Keratinocyte (primary cell): ENCODE data around the gene LRRC4C. TPM values are rescaled to one million over a fixed set of nuclear protein-coding genes. Genes with fewer than 3 reads are reported as not detected.
A peak's percentile ranks its signal among the peaks of the same experiment; 100 is the strongest.

Experiments
- DNase-seq: peaks from one replicate; pipeline ENCODE4 v3.0.0-alpha.2; 2011; ENCODE audit warnings: low read depth, missing footprints, low spot score
- FAIRE-seq: peaks from 2 replicates; lab custom pipeline; 2011; peaks lifted over from hg19 to GRCh38; lab: Jason Lieb, UNC
- H2AFZ ChIP-seq: 2 replicates; pipeline ENCODE4 v1.6.0; 2012; ENCODE audit warnings: low read length, control low read depth, inconsistent platforms; ENCODE audit not compliant: control insufficient read depth
- H3K27ac ChIP-seq: 2 replicates; pipeline ENCODE4 v1.5.1; 2011; ENCODE audit warnings: low read length; ENCODE audit not compliant: control insufficient read depth, insufficient read depth
- H3K27me3 ChIP-seq: 3 replicates; pipeline ENCODE4 v1.6.0; 2011; ENCODE audit warnings: low read length; ENCODE audit not compliant: control insufficient read depth, insufficient read depth; ENCODE audit errors: extremely low read depth
- H3K36me3 ChIP-seq, 2 experiments: 2 replicates in 1 of 2; 3 replicates in 1 of 2; pipeline ENCODE4 v1.5.1; 2011; ENCODE audit warnings: low read length in 2 of 2, mild to moderate bottlenecking in 1 of 2; ENCODE audit not compliant: control insufficient read depth in 2 of 2, insufficient read depth in 2 of 2; ENCODE audit errors: extremely low read depth in 1 of 2
- H3K4me1 ChIP-seq: 3 replicates; pipeline ENCODE4 v1.5.1; 2011; ENCODE audit warnings: low read length; ENCODE audit not compliant: control insufficient read depth, insufficient read depth; ENCODE audit errors: extremely low read depth
- H3K4me2 ChIP-seq: 3 replicates; pipeline ENCODE4 v1.6.0; 2011; ENCODE audit warnings: low read depth, low read length; ENCODE audit not compliant: control insufficient read depth, insufficient read depth; ENCODE audit errors: extremely low read depth
- H3K4me3 ChIP-seq, 3 experiments: fragments of 200-600 bp in 1 of 3; sonication (generic) in 1 of 3; 2 replicates in 2 of 3; 3 replicates in 1 of 3; pipeline ENCODE4 v1.5.1; 2011 to 2016; ENCODE audit warnings: low read length in 3 of 3, mild to moderate bottlenecking in 3 of 3, control low read depth in 2 of 3, inconsistent platforms in 1 of 3, low read depth in 1 of 3, mixed read lengths in 1 of 3, mixed run types in 1 of 3, moderate library complexity in 1 of 3; ENCODE audit not compliant: control insufficient read depth in 2 of 3, insufficient read depth in 2 of 3; ENCODE audit errors: extremely low read depth in 1 of 3
- H3K79me2 ChIP-seq: 2 replicates; pipeline ENCODE4 v1.6.0; 2012; ENCODE audit warnings: low read length; ENCODE audit not compliant: control insufficient read depth, insufficient read depth
- H3K9ac ChIP-seq: 3 replicates; pipeline ENCODE4 v1.6.0; 2011; ENCODE audit warnings: low read length; ENCODE audit not compliant: control insufficient read depth, insufficient read depth; ENCODE audit errors: extremely low read depth
- H3K9me1 ChIP-seq: 3 replicates; pipeline ENCODE4 v1.6.0; 2011; ENCODE audit warnings: low read length; ENCODE audit not compliant: control insufficient read depth, insufficient read depth; ENCODE audit errors: extremely low read depth
- H3K9me3 ChIP-seq: 2 replicates; pipeline ENCODE4 v1.5.1; 2012; ENCODE audit warnings: low read depth, low read length; ENCODE audit not compliant: control insufficient read depth
- H4K20me1 ChIP-seq: 3 replicates; pipeline ENCODE4 v1.6.0; 2011; ENCODE audit warnings: low read length; ENCODE audit not compliant: control insufficient read depth, insufficient read depth; ENCODE audit errors: extremely low read depth
- EZH2 ChIP-seq: IDR thresholded peaks from one replicate; pipeline ENCODE4 v1.6.1; 2012; ENCODE audit warnings: inconsistent platforms, mild to moderate bottlenecking, low read length, moderate library complexity
- dilution Hi-C: fragments of 300-500 bp; cut with MboI; formaldehyde crosslinking; loops from one replicate; pipeline ENCODE4 v1.7.0; 2020; ENCODE audit warnings: low sequenced_read_pairs; ENCODE audit not compliant: extremely low pct_ligation_motif_present
- polyA plus RNA-seq, 5 experiments: library from polyadenylated mRNA; depleted of rRNA in 3 of 5; stranded (reverse) in 3 of 5; stranded (forward) in 1 of 5; unstranded in 1 of 5; fragments of >200 nt; gene quantifications; 1 replicate in 1 of 5; 2 replicates in 3 of 5; 3 replicates in 1 of 5; pipeline versions ENCODE4 v1.2.1 to v1.2.3, GENCODE V29; 2011 to 2012; ENCODE audit warnings: missing spikeins in 2 of 5, low read depth in 1 of 5, low replicate concordance in 1 of 5
- TF ChIP-seq, protein P1 (sequence below), 3 experiments: IDR thresholded peaks in 1 of 3; conservative IDR thresholded peaks in 1 of 3; optimal IDR thresholded peaks in 1 of 3; 2 replicates in 2 of 3; 3 replicates in 1 of 3; pipeline versions ENCODE3 to v1.5.1; 2011; ENCODE audit warnings: low read length in 3 of 3, mild to moderate bottlenecking in 3 of 3, moderate library complexity in 2 of 3, control low read depth in 1 of 3, inconsistent platforms in 1 of 3; ENCODE audit not compliant: insufficient read depth in 2 of 3; ENCODE audit errors: extremely low read depth in 1 of 3

LRRC4C gene
- polyA plus RNA-seq, 1 donor (not counting 4 experiments of a cell fraction or from before 2014, with no cell fraction given): not detected

DNA sequence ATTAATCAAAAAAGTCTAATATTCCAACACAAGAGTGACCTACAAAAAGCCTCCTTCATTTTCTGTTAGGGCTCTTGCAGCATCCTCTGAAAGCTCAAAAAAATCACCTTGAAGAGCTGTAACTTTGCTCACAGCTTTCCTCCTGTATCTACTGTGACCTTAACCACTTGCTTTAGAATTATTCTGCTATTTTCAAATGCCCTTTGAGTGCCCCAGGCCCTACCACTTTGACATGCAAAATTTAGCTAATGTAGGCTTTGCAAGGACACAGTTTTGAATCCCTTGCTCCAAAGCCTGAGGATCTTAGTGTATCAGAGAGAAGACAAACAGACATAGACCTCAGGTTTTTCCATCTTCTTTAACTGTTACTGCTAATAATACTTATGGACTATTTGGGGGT lies 253.1 kb downstream of the LRRC4C start:
- TF ChIP-seq, protein P1, sequence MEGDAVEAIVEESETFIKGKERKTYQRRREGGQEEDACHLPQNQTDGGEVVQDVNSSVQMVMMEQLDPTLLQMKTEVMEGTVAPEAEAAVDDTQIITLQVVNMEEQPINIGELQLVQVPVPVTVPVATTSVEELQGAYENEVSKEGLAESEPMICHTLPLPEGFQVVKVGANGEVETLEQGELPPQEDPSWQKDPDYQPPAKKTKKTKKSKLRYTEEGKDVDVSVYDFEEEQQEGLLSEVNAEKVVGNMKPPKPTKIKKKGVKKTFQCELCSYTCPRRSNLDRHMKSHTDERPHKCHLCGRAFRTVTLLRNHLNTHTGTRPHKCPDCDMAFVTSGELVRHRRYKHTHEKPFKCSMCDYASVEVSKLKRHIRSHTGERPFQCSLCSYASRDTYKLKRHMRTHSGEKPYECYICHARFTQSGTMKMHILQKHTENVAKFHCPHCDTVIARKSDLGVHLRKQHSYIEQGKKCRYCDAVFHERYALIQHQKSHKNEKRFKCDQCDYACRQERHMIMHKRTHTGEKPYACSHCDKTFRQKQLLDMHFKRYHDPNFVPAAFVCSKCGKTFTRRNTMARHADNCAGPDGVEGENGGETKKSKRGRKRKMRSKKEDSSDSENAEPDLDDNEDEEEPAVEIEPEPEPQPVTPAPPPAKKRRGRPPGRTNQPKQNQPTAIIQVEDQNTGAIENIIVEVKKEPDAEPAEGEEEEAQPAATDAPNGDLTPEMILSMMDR (optimal IDR thresholded peaks at IDR 0.05 in 1 of 3, IDR thresholded peaks at IDR 0.05 in 1 of 3, conservative IDR thresholded peaks at IDR 0.05 in 1 of 3; ENCODE audit: extremely low read depth in 1 of 3, insufficient read depth in 2 of 3, low read length in 3 of 3): no peak
- TF ChIP-seq EZH2: no peak
- Histone ChIP-seq H3K4me3 (no peak overlapping the region), H3K36me3 (no peaks in the 10 kb centered on the region), H2AFZ (no peak overlapping the region), H3K9ac (no peak overlapping the region), H3K27me3 (no peaks in the 10 kb centered on the region), H3K9me1 (no peaks in the 10 kb centered on the region), H3K79me2 (no peaks in the 10 kb centered on the region), H3K27ac (no peak overlapping the region), H3K4me2 (no peak overlapping the region), H3K4me1 (no peaks in the 10 kb centered on the region), H3K9me3 (no peaks in the 10 kb centered on the region), H4K20me1 (no peaks in the 10 kb centered on the region)
- DNase-seq: no peak
- dilution Hi-C loops: no loop called here
- no peak for FAIRE-seq

DNA sequence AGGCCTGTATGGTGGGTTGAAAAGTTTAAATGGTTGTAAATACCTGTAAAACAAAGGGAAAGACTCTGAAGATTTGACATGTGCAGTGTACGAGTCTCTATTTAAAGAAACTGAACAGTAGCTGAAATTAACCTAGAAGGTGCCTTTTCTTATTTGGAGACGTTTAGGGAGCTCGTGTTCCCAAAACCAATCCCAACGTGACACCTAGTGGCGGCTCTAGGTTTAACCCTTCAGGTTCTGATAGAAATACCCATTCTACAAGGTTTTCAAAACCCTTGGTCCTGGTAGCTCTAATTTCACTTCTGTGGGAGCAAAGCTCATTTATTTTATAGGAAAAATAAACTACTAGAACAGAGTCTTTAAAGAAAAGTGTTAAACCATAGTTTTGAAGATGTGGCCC lies 258.3 kb downstream of the LRRC4C start:
- Histone ChIP-seq H3K4me3 (no peak overlapping the region), H3K27ac (no peak overlapping the region), H3K79me2 (no peaks in the 10 kb centered on the region), H3K4me1 (no peaks in the 10 kb centered on the region), H3K4me2 (no peak overlapping the region), H3K9ac (no peak overlapping the region), H4K20me1 (no peaks in the 10 kb centered on the region), H3K9me3 (no peaks in the 10 kb centered on the region), H3K9me1 (no peaks in the 10 kb centered on the region), H3K27me3 (no peaks in the 10 kb centered on the region), H2AFZ (no peak overlapping the region), H3K36me3 (no peaks in the 10 kb centered on the region)
- dilution Hi-C loops: no loop called here
- FAIRE-seq (no peak), DNase-seq (no peak)
- no peak for TF ChIP-seq EZH2
- TF ChIP-seq, protein P1 (optimal IDR thresholded peaks at IDR 0.05 in 1 of 3, IDR thresholded peaks at IDR 0.05 in 1 of 3, conservative IDR thresholded peaks at IDR 0.05 in 1 of 3; ENCODE audit: extremely low read depth in 1 of 3, insufficient read depth in 2 of 3, low read length in 3 of 3): peak; percentile 44 to 49 (median 48)
